Aorta (tissue), 5 donors: ENCODE measurements around the gene IRF1. TPM values are rescaled to one million over a fixed set of nuclear protein-coding genes. Genes with fewer than 3 reads are reported as not detected.

Experiments used
- ATAC-seq: fragments of 200-7000 bp; cut with Tn5 transposase; one replicate; pipeline ENCODE4 v1.9.1; 2022; ENCODE audit warnings: moderate library complexity; ENCODE audit not compliant: low FRiP score
- DNase-seq, 2 donors: peaks; one replicate each; pipeline ENCODE4 v3.0.0-alpha.2; 2020
- H3K27ac ChIP-seq, 2 donors: one replicate each; pipeline ENCODE4 v1.5.1; 2013; ENCODE audit warnings: low read length in 2 of 2, mild to moderate bottlenecking in 2 of 2, moderate library complexity in 2 of 2, control low read depth in 1 of 2, inconsistent platforms in 1 of 2, low read depth in 1 of 2
- H3K27me3 ChIP-seq, 2 donors: one replicate each; pipeline ENCODE4 v1.6.1; 2013; ENCODE audit warnings: control low read depth in 1 of 2, low read length in 1 of 2, mild to moderate bottlenecking in 1 of 2, moderate library complexity in 1 of 2; ENCODE audit not compliant: insufficient read depth in 2 of 2, control insufficient read depth in 1 of 2
- H3K36me3 ChIP-seq, 2 donors: one replicate each; pipeline ENCODE4 v1.6.1; 2013; ENCODE audit warnings: control low read depth in 1 of 2, low read length in 1 of 2, mild to moderate bottlenecking in 1 of 2; ENCODE audit not compliant: insufficient read depth in 2 of 2, control insufficient read depth in 1 of 2
- H3K4me1 ChIP-seq, 2 donors: one replicate each; pipeline ENCODE4 v1.6.1; 2013; ENCODE audit warnings: low read length in 2 of 2, control low read depth in 1 of 2, mild to moderate bottlenecking in 1 of 2, moderate library complexity in 1 of 2; ENCODE audit not compliant: insufficient read depth in 2 of 2, control insufficient read depth in 1 of 2
- H3K4me3 ChIP-seq, 2 donors: one replicate each; pipeline ENCODE4 v1.5.1; 2013; ENCODE audit warnings: low read length in 2 of 2, control low read depth in 1 of 2, mild to moderate bottlenecking in 1 of 2
- H3K9me3 ChIP-seq: one replicate; pipeline ENCODE4 v1.6.1; 2013; ENCODE audit warnings: mild to moderate bottlenecking, low read length; ENCODE audit not compliant: control insufficient read depth
- WGBS, 2 donors: extraction: QIAGEN DNeasy Blood & Tissue Kit; methylation state at CpG; one replicate each; pipeline ENCODE4 v1.1.7; 2013; 5-methylcytosine and 5-hydroxymethylcytosine counted together
- intact Hi-C, 2 donors: fragments of 100-400 bp; cut with DNase I; formaldehyde crosslinking; loops; one replicate each; pipeline versions ENCODE4 v1.14.2 to v1.15.0; 2022
- polyA plus RNA-seq, 2 donors: library from polyadenylated mRNA; stranded (reverse); fragments of 200-250 nt; gene quantifications; one replicate each; pipeline ENCODE4 v1.2.3, GENCODE V29; 2013
- total RNA-seq, 2 donors: library from RNA; stranded (reverse); fragmentation: NEBNext Ultra II Directional; extraction: Animal tissue kit (Norgen Biotek cat#: 25700); gene quantifications; one replicate each; pipeline ENCODE4 v1.2.1, GENCODE V29; 2021
- donor health status: healthy with polysubstance abuse.
- donor health status: Bipolar disorder and iron deficiency.
- donor health status: DM: no; HTN: no; CAD: no.
- donor health status: DM: no; HTN: no; CAD: no.
- donor health status: DM: yes; HTN: yes; CAD: no.

IRF1 gene
- total and polyA plus RNA-seq, 4 donors: 12.9 to 36.1 (median 20.0) TPM

GRCh38 chr5:132492386-132493125 lies 2.0 kb upstream of the IRF1 start:
- intact Hi-C loops: loop anchor here (5.0 to 10.0 kb wide), 3 partner anchors 70 to 238 kb away; partner anchors contain the start of gene PDLIM4 (in 1 of the 2)
- Histone ChIP-seq H3K9me3 (no peaks in the 10 kb centered on the region), H3K27ac (no peak overlapping the region), H3K4me1 (no peaks in the 10 kb centered on the region), H3K36me3 (no peaks in the 10 kb centered on the region), H3K4me3 (no peak overlapping the region), H3K27me3 (no peaks in the 10 kb centered on the region)
- DNase-seq (no peak), ATAC-seq (no peak)
- WGBS, 2 donors: 84 to 85% methylated on average over 3 of the region's 3 CpGs

DNA sequence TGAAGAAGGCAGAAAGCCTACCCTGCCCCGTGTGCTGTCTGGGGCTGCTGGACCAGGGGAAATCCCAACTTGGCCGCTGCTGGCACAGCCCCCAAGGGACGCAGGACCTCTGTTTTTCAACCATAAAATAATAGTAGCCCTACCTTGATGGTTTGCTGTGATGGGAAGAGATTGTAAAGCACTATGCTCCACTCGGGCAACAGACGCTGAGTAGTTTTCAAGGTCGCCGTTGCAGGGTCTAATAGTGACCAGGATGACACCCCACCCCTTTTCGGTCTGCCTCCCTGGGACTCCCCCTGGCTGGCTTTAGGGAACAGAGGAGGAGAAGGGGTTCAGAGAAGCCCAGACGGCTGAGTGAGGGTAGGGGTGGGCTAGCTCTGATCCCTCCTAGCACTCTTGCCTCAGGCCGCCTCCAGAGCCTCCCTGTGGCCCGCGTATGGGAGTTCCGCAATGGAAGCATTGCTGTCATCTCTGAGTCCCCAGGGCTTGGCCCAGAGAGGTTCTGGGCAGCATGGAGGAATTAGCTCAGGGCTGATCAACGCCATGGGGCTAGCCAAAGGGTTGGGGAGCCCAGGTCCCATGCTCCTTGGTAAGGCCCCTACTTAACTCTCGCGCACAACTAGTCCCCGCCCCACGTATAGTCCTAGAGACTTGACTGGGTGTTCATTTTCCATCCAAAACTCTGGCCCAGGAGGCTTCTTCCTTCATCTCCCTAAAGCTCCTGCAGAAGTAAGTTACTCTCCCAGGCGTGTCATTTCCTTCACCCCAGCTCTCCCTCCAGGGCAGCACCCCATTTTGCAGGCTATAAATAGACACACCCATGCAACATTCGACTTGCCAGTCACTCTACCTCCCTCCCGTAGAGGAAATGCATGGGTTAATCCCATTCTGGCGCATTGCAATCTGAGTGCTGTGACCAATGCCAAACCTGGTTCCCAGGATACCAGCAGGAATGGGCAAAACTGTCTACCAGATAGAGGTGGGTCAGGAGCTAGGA lies 1.1 kb upstream of the IRF1 start:
- Histone ChIP-seq H3K4me1 (no peaks in the 10 kb centered on the region), H3K27me3 (no peaks in the 10 kb centered on the region), H3K4me3 (peak overlapping the region in 1 of 2 donors; percentile 31), H3K36me3 (peaks cover 0 to 1% of the 10 kb centered on the region in 2 donors), H3K27ac (peak overlapping the region; percentile 10 to 39), H3K9me3 (no peaks in the 10 kb centered on the region)
- ATAC-seq (peak; percentile 0), DNase-seq (no peak)
- 54 to 56% methylated on average over 22 of the region's 22 CpGs for whole genome bisulfite sequencing, 2 donors
- intact Hi-C loops: loop anchor here (2.0 to 10.0 kb wide), 4 partner anchors 69 to 237 kb away; partner anchors contain the start of gene PDLIM4 (in 1 of the 2)

DNA sequence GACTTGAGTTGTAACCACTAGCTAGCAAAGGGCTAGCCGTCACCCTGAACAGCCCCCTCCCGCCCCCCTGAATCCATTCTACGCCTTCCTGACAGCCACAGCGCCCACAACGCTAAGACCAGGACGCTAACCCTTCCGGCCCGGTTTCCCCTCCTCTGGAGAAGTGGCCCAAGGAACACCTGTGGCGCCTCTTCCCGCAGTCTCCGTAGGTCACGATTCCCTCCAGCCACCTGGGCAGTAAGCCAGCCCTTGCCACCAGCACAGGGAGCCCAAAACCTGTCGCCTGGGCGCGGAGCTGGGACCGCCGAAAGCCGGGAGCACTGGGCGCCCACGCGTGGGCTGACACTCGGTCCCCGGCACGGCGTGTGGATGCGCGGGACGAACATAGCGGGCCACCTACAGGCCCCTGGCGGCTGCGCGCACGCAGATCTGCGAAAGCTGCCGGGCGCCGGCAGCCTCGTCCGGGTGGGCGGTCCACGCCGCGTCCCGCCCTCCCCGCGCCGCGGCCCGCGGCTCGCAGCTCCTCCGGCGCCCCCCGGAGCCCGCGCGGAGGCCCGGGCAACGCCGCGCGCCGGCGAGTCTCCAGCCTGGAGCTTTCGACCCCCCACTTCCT lies 596 bp downstream of the IRF1 start:
- peak overlapping the region; percentile 40 to 57 for H3K4me3 ChIP-seq
- H3K36me3 ChIP-seq: peaks cover 0 to 10% of the 10 kb centered on the region in 2 donors
- H3K4me1 ChIP-seq: no peaks in the 10 kb centered on the region
- no peaks in the 10 kb centered on the region for H3K9me3 ChIP-seq
- H3K27me3 ChIP-seq: no peaks in the 10 kb centered on the region
- peak; percentile 65 for ATAC-seq
- peak overlapping the region; percentile 10 to 79 for H3K27ac ChIP-seq
- peak; percentile 74 to 87 for DNase-seq
- WGBS, 2 donors: 0 to 1% methylated on average over 58 to 65 of the region's 65 CpGs
- intact Hi-C loops: loop anchor here (2.0 to 10.0 kb wide), 4 partner anchors 68 to 235 kb away; partner anchors contain the start of gene PDLIM4 (in 1 of the 2)

DNA sequence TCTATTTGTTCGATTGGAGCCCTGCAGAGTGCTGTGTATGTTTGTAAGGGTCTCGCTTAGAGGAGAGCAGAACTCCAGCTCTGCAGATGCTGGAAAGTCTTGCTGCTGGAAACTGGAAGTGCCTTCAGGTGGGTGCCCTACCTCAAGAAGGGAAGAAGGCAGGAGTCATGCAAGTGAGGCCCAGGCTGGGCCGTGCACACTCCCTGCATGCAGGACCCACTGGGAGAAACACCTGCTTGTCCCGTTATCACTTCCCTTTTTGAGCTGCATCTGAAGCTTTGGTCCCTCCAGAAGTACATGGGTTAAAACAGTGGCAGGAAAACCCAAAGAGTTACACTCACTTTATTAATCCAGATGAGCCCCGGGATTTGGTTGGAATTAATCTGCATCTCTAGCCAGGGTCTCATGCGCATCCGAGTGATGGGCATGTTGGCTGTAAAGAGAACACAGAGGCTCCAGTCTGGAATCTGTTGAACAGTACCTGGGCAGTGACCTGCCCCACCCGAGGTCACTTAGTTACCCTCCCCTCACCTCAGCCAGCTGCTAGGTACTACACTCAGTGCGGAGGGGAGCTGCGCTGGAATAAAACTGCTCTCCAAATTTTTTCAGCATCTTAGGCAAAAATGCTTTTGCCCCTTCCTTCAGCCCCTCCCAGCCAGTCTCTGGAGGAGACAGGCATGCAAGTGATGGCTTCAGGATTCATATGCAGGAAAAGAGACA lies 1.4 kb downstream of the IRF1 start:
- no peak for ATAC-seq
- no peak overlapping the region for H3K27ac ChIP-seq
- no peaks in the 10 kb centered on the region for H3K4me1 ChIP-seq
- no peak for DNase-seq
- peak overlapping the region in 1 of 2 donors; percentile 57 for H3K4me3 ChIP-seq
- no peaks in the 10 kb centered on the region for H3K27me3 ChIP-seq
- 47 to 52% methylated on average over 10 of the region's 10 CpGs for WGBS, 2 donors
- intact Hi-C loops: no loop called here
- no peaks in the 10 kb centered on the region for H3K9me3 ChIP-seq
- peaks cover 0 to 10% of the 10 kb centered on the region in 2 donors for H3K36me3 ChIP-seq

DNA sequence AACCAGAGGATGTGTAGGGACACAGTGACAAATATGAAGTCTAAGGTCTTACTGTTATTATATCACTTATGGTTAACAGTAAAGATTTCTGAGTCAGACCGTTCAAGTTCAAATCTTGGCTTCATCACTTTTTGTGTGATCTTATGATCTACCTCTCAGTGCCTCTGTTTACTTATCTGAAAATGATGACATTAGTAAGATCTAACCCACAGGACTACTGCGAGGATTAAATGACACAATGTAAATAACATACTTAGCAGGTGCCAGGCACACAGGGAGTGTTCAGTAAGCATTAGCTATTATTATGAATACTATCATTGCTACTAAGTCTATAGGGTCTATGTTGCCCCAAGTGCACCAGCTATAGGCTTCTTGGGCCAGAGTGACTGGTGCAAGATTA lies 2.0 kb downstream of the IRF1 start:
- Histone ChIP-seq H3K4me3 (no peak overlapping the region), H3K36me3 (peaks cover 0 to 10% of the 10 kb centered on the region in 2 donors)
- intact Hi-C loops: no loop called here

DNA sequence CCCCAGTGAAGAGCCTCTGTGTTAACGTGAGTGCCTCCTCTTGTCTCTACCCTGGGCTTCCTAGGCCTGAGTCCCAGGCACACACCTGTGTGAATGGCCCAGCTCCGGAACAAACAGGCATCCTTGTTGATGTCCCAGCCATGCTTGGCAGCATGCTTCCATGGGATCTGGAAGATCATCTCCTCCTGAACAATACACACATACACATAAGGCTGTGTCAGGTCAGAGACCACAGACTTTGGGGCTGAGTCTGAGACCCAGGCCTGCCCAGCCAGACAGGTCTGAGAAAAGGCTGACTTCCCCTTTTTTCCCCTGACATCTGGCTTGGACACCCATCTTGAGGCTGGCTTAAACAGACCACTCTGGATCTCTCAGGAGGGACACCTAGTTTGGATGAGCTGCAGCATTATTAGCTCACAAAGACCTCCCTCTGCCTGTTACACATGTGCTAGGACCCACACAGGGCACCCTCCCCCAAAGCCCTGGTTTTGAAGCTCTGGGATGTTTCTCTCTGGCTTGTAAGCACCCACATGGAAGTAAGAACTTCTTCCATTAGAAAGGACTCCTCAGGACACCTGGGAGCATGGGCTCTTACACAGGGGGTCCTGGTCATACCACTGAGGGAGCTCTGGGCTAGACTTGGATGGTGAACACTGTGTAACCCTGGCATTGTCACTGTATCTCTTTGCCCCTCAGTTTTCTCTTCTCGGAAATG lies 2.6 kb downstream of the IRF1 start:
- DNase-seq (no peak), ATAC-seq (no peak)
- H3K27me3 ChIP-seq: no peaks in the 10 kb centered on the region
- H3K4me1 ChIP-seq: no peaks in the 10 kb centered on the region
- H3K36me3 ChIP-seq: peaks cover 0 to 10% of the 10 kb centered on the region in 2 donors
- no peak overlapping the region for H3K4me3 ChIP-seq
- no peaks in the 10 kb centered on the region for H3K9me3 ChIP-seq
- 67 to 69% methylated on average over 3 of the region's 3 CpGs for WGBS, 2 donors
- intact Hi-C loops: no loop called here
- no peak overlapping the region for H3K27ac ChIP-seq

More for the DNA sequence above, 2.0 kb downstream of the IRF1 start:
- Histone ChIP-seq H3K27me3 (no peaks in the 10 kb centered on the region), H3K4me1 (no peaks in the 10 kb centered on the region), H3K9me3 (no peaks in the 10 kb centered on the region), H3K27ac (no peak overlapping the region)
- DNase-seq: no peak
- WGBS, 2 donors: 65 to 69% methylated on average over 2 of the region's 2 CpGs
- ATAC-seq: no peak

- no peak overlapping the region for H3K4me3 ChIP-seq
- no peak for ATAC-seq
- no peaks in the 10 kb centered on the region for H3K27me3 ChIP-seq
- no peaks in the 10 kb centered on the region for H3K4me1 ChIP-seq
- no peaks in the 10 kb centered on the region for H3K9me3 ChIP-seq
- intact Hi-C loops: no loop called here
- H3K36me3 ChIP-seq: peaks cover 0 to 10% of the 10 kb centered on the region in 2 donors
- DNase-seq: no peak
- no peak overlapping the region for H3K27ac ChIP-seq
- WGBS, 2 donors: 70 to 75% methylated on average over 4 of the region's 4 CpGs
Measured at GRCh38 chr5:132487095-132487428, 3.5 kb downstream of the IRF1 start.
